HL-60 (cell line): ENCODE results near the gene RMDN2.
"Not testable (repeated sequence)": the region's sequence is repeated elsewhere in the genome, so short reads cannot be mapped to it uniquely, and the experiment has no call there.

Experiments
- DNase-seq, 2 experiments: peaks; one replicate each; pipeline ENCODE4 v3.0.0-alpha.2; 2010 to 2020; ENCODE audit warnings: low read depth in 1 of 2, low spot score in 1 of 2
- H3K27ac ChIP-seq: fragments of 250-450 bp; sonication (Bioruptor Pico); replicated peaks from 2 replicates; pipeline ENCODE4 v1.5.1; 2020; ENCODE audit warnings: mild to moderate bottlenecking, moderate library complexity
- H3K27me3 ChIP-seq: fragments of 250-450 bp; sonication (Bioruptor Pico); 2 replicates; pipeline ENCODE4 v1.5.1; 2021; ENCODE audit warnings: mild to moderate bottlenecking, moderate library complexity; ENCODE audit not compliant: insufficient read depth, poor library complexity, severe bottlenecking
- H3K4me3 ChIP-seq: replicated peaks from 2 replicates; pipeline ENCODE4 v1.5.1; 2011; ENCODE audit warnings: mild to moderate bottlenecking, control low read depth, low read length; ENCODE audit not compliant: insufficient read depth
- CTCF ChIP-seq: IDR thresholded peaks from one replicate; pipeline ENCODE4 v1.5.1; 2011; ENCODE audit warnings: low read length, control low read depth, inconsistent platforms; ENCODE audit not compliant: insufficient read depth
- GABPA ChIP-seq: IDR thresholded peaks from 2 replicates; pipeline ENCODE4 v1.6.1; 2012; ENCODE audit warnings: low read depth
- POLR2AphosphoS5 ChIP-seq: IDR thresholded peaks from 2 replicates; pipeline ENCODE4 v1.6.1; 2012; ENCODE audit warnings: low read depth
- REST ChIP-seq: IDR thresholded peaks from 2 replicates; pipeline ENCODE4 v1.6.1; 2012; ENCODE audit warnings: low read depth; ENCODE audit not compliant: insufficient replicate concordance
- SPI1 ChIP-seq: IDR thresholded peaks from 2 replicates; pipeline ENCODE4 v1.6.1; 2012; ENCODE audit warnings: low read depth, mild to moderate bottlenecking, borderline replicate concordance

Gene RMDN2

GRCh38 chr2:37944268-37944667 lies 19.2 kb downstream of the RMDN2 start:
- H3K27me3 ChIP-seq, result no peaks in the 10 kb centered on the region
- no peak for DNase-seq
- no peak for TF ChIP-seq SPI1
- TF ChIP-seq REST, result no peak
- TF ChIP-seq CTCF, result no peak
- no peak for TF ChIP-seq POLR2AphosphoS5
- no peak for TF ChIP-seq GABPA

GRCh38 chr2:37947306-37947705 lies 22.2 kb downstream of the RMDN2 start:
- TF ChIP-seq POLR2AphosphoS5 (no peak), CTCF (no peak), GABPA (no peak), SPI1 (no peak), REST (no peak)
- H3K4me3 ChIP-seq, result no peak overlapping the region
- H3K27ac ChIP-seq, result no peak overlapping the region
- H3K27me3 ChIP-seq, result no peaks in the 10 kb centered on the region
- DNase-seq, result no peak

More at GRCh38 chr2:37944268-37944667, 19.2 kb downstream of the RMDN2 start:
- Histone ChIP-seq H3K4me3 (no peak overlapping the region), H3K27ac (no peak overlapping the region)

GRCh38 chr2:37962018-37962739 lies 37.1 kb downstream of the RMDN2 start:
- not testable (repeated sequence) for H3K4me3 ChIP-seq, H3K27ac ChIP-seq, H3K27me3 ChIP-seq, DNase-seq

GRCh38 chr2:37962740-37963121 lies 37.6 kb downstream of the RMDN2 start:
- not testable (repeated sequence) for DNase-seq, H3K4me3 ChIP-seq, H3K27ac ChIP-seq, H3K27me3 ChIP-seq

- H3K27me3 ChIP-seq, DNase-seq, H3K27ac ChIP-seq, H3K4me3 ChIP-seq: not testable (repeated sequence)
These were observed 38.8 kb downstream of the RMDN2 start for GRCh38 chr2:37963901-37964300.
